ENCODE results near the gene PIP5K1B. TPM values are rescaled to one million over a fixed set of nuclear protein-coding genes. Genes with fewer than 3 reads are reported as not detected.

PIP5K1B gene
- total and polyA plus RNA-seq, 2 donors (not counting 3 experiments of a cell fraction or from before 2014, with no cell fraction given) = 0.27 TPM; not detected in 1

DNA sequence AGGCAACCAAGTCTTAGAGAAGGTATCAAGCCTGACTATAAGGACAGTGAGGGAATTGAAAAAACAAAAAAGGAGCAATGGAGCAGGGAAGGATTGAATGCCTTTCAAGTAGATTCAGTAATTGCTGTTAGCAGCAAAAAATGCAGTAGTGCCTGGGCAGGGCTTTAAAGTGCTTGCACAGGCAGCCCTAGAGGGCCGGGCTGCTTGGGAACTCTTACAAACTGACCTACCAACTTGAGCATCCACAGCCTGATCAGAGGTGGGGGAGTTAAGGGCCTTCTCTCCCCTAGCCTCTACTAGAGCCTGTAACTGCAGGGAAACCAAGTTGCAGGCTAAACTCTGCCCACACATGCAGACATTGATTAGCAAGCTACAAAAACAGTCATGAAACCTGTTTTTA lies 349.9 kb downstream of the PIP5K1B start:
- no peak for DNase-seq (ENCODE audit: low read depth, low spot score)
- Histone ChIP-seq H3K27me3 (ENCODE audit: control insufficient read depth in 2 of 2, insufficient read depth in 2 of 2, low read length in 2 of 2) (no peaks in the 10 kb centered on the region), H3K9ac (replicated peaks; ENCODE audit: extremely low read depth, insufficient read depth, low read length) (no peak overlapping the region), H2AFZ (ENCODE audit: low read depth, low read length) (no peak overlapping the region), H3K4me3 (replicated peaks in 1 of 3; ENCODE audit: insufficient read depth in 1 of 3, low read depth in 1 of 3, low read length in 3 of 3) (no peak overlapping the region), H3K4me1 (ENCODE audit: control insufficient read depth, extremely low read depth, insufficient read depth, low read length) (peaks cover 3% of the 10 kb centered on the region), H3K4me2 (ENCODE audit: insufficient read depth, low read length) (no peak overlapping the region), H3K79me2 (ENCODE audit: control insufficient read depth, insufficient read depth, low read length) (no peaks in the 10 kb centered on the region), H4K20me1 (replicated peaks; ENCODE audit: control insufficient read depth, extremely low read depth, insufficient read depth, low read length) (no peaks in the 10 kb centered on the region), H3K9me1 (replicated peaks; ENCODE audit: control insufficient read depth, extremely low read depth, insufficient read depth, low read length) (no peaks in the 10 kb centered on the region), H3K36me3 (ENCODE audit: control insufficient read depth in 2 of 2, extremely low read depth in 1 of 2, insufficient read depth in 2 of 2, low read length in 2 of 2) (no peaks in the 10 kb centered on the region), H3K9me3 (replicated peaks; ENCODE audit: control insufficient read depth, insufficient read depth, low read length) (no peaks in the 10 kb centered on the region), H3K27ac (ENCODE audit: insufficient read depth, low read depth, low read length) (no peak overlapping the region)
- no peak for FAIRE-seq
- dilution Hi-C loops (cut with MboI; ENCODE audit: extremely low pct_ligation_motif_present, low sequenced_read_pairs) (no loop called here), intact Hi-C loops (cut with micrococcal nuclease) (loop anchor here (1.0 kb wide), 3 partner anchors 66 to 138 kb away; no protein-coding TSS in a partner anchor)
- TF ChIP-seq, protein P1, sequence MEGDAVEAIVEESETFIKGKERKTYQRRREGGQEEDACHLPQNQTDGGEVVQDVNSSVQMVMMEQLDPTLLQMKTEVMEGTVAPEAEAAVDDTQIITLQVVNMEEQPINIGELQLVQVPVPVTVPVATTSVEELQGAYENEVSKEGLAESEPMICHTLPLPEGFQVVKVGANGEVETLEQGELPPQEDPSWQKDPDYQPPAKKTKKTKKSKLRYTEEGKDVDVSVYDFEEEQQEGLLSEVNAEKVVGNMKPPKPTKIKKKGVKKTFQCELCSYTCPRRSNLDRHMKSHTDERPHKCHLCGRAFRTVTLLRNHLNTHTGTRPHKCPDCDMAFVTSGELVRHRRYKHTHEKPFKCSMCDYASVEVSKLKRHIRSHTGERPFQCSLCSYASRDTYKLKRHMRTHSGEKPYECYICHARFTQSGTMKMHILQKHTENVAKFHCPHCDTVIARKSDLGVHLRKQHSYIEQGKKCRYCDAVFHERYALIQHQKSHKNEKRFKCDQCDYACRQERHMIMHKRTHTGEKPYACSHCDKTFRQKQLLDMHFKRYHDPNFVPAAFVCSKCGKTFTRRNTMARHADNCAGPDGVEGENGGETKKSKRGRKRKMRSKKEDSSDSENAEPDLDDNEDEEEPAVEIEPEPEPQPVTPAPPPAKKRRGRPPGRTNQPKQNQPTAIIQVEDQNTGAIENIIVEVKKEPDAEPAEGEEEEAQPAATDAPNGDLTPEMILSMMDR (IDR thresholded peaks at IDR 0.05; ENCODE audit: extremely low read depth in 1 of 2, insufficient read depth in 1 of 2, low read depth in 1 of 2, low read length in 2 of 2) = no peak
- TF ChIP-seq, protein P2, sequence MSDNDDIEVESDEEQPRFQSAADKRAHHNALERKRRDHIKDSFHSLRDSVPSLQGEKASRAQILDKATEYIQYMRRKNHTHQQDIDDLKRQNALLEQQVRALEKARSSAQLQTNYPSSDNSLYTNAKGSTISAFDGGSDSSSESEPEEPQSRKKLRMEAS (IDR thresholded peaks at IDR 0.05; ENCODE audit: insufficient read depth, insufficient read length) = no peak
- TF ChIP-seq JUN (IDR thresholded peaks at IDR 0.05; ENCODE audit: borderline replicate concordance, insufficient read depth, insufficient read length, low read depth) = no peak
- TF ChIP-seq GATA2 (IDR thresholded peaks at IDR 0.05; ENCODE audit: insufficient read depth, insufficient read length, low read depth, low read length) = no peak
- no peak for TF ChIP-seq EZH2 (IDR thresholded peaks at IDR 0.05; ENCODE audit: borderline replicate concordance, low read depth, low read length, severe bottlenecking)
- TF ChIP-seq MYC (IDR thresholded peaks at IDR 0.05; ENCODE audit: low read depth, low read length) = no peak
- TF ChIP-seq POLR2A (IDR thresholded peaks at IDR 0.05; ENCODE audit: low read depth, low read length) = no peak
- TF ChIP-seq FOS (IDR thresholded peaks at IDR 0.05; ENCODE audit: borderline replicate concordance, insufficient read depth, low read length) = no peak
- ChIA-PET POLR2A (no interaction called here), CTCF (interaction anchor here (0.7 to 7.6 kb wide), 27 partner anchors 9 to 358 kb away, joined by 3 to 281 read pairs (median 8); partner anchors contain the start of genes FXN and TJP2)
- BruUV-seq (replicated peaks) = no TSS peak
